Stimulated activated CD4-positive, alpha-beta T cell treated with anti-CD3 and anti-CD28 coated beads, TNF-alpha, amount 100 ng/mL, for 24 hours (primary cell): ENCODE results near the gene POLR3A.

Experiments
- DNase-seq, 3 experiments: peaks; one replicate each; pipeline ENCODE4 v3.0.0-alpha.2; 2020; ENCODE audit warnings: low read depth in 3 of 3

POLR3A gene

DNA sequence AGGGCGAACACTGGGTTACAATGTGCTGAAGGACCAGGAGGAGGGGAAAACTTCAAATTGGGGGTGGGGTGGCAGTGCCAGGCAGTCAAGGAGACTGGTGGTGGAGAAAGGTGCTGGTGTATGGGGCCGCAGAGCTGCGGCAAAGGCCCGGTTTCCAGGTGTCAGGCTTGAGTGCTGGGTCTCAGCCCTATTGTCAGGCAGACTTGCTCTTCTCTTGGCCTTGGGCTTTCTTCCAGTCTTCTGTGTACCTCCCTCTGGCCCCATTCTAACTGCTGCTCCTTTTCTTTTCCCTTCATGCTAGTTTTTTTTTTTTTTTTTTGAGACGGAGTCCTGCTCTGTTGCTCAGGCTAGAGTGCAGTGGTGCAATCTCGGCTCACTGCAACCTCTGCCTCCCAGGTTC, 51.0 kb downstream of the POLR3A start:
- DNase-seq, result no peak

DNA sequence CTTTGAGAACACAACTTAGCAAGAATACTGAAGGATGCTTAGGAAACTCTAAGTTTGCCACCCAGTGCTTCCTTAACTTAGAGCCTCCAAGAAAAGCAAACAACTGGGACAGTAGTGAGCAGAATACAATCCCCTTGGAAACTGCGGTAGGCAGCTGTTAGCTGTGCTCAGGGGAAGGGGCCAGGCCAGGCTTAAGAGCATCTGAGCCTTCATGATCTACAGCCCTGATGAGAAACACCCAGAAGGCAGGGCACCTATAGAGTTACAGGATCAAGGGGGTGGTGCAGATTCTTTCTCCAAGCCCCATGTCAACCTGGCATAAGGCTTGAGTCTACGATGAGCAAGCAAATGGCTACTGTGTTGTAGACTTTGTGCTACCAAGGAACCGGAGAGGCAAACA, 51.4 kb downstream of the POLR3A start:
- no peak for DNase-seq

DNA sequence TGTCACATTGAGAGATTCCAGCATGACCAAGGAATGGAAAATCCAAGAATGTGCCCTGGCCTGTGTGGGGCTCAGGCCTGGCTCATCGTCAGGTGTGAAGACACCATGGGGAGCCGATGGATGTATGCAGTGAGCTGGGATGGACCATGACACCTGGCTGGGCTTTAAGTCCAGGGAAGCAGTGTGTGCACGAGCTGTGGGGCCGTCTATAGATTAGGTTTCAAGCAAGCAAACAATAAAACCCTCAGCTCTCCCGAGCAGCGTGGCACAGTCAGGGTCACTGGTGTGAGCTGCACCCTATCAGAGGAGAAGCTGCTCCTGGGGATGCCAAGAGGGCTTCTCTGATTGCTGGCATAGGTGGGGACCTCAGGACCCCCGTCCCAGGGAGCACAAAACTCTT, 52.3 kb downstream of the POLR3A start:
- no peak for DNase-seq

DNA sequence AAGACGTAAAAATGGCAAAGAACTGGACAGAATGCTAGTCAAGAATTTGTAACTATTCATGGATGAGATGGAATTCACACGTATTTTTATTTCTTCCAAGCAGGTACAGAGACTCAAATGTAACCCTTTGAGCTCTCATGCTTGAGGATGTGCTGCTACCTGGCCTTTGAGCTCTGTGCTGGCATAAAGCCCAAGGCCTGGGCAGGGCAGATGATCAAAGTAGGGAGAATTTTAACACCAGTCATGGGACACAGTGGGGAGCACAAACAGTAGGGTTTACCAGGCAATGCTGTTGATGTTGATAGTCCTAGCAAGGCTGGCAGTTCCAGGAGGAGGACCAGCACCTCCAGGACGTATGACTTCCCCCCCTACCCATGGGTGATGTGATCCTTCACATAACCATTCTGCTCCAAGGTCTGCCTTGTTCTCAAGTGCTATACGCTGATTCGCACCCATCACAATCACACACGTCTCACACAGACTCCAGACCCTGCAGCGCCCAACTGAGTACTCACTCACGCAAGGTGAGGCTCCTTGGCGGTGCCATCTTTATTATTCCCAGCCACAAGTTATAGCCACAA, 54.1 kb downstream of the POLR3A start:
- no peak for DNase-seq

DNA sequence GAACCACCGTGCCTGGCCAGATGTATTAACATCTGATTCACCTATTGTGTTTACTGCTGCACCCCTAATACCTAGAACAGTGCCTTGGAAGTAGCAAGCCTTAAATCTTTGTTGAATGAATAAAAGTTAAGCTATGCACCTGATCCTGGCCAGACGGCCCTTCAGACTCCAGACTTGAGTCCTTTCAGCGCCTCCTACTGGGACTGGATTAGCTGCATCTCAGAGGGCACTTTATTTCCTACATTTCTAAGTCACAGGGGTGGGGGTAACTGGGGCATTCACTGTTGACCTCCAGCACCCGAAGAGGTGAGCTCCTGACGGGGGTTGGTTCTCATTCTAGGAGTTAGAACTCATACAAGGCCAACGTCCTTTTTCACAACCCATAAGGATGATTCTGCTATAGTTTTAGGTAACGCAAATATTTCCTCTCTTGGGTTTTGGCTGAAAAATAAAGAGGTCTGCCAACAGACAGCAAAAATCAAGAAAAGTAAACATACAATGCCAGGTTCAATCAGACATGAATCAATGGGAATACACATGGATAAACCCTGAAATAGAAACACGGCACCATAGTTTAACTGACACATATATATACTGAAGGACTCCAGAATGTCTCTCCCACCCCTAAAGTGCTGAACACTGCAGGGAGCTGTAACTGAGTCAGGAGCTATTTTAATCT, 54.8 kb downstream of the POLR3A start:
- DNase-seq, result no peak

DNA sequence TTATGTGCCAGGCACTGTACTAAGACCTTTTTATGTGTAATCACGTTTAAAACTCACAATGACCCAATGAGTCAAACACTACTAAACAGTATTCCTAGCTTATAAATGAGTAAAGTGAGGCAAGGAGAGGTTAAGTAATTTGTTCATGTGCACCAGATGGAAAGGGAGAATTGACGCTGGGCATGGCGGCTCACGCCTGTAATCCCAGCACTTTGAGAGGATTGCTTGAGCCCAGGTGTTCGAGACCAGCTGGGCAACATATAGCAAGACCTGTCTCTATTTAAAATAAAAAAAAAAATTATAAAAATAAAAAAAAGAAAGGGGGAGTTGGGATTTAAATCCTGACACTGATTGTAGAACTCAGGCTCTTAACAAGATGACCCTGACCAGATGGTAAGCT, 56.0 kb downstream of the POLR3A start:
- DNase-seq, result no peak

DNA sequence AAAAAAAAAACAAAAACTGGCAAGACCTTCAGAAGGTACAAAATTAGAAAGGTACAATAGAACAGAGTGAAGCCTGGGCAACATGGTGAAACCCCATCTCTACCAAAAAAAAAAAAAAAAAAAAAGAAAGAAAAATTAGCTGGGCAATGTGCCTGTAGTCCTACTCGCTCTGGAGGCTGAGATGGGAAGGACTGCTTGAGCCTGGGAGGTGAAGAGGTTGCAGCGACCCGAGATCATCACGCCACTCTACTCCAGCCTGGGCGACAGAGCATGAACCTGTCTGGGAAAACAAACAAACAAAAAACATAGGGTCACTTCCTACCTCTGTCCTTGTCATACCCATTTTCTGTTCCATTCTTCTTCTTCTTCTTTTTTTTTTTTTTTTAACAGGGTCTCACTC, 57.2 kb downstream of the POLR3A start:
- no peak for DNase-seq

DNA sequence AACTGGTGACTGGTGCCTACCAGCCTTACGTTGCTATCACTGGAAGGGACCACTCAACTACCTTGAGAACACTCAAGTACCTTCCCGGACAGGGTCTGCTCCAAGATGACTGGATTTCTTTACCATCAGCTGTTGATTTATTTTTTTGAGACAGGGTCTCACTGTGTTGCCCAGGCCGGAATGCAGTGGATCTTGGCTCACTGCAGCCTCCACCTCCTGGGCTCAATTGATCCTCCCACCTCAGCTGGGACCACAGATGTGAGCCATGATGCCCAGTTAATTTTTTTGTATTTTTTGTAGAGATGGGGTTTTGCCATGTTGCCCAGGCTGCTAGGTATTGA, 57.5 kb downstream of the POLR3A start:
- DNase-seq, result no peak

DNA sequence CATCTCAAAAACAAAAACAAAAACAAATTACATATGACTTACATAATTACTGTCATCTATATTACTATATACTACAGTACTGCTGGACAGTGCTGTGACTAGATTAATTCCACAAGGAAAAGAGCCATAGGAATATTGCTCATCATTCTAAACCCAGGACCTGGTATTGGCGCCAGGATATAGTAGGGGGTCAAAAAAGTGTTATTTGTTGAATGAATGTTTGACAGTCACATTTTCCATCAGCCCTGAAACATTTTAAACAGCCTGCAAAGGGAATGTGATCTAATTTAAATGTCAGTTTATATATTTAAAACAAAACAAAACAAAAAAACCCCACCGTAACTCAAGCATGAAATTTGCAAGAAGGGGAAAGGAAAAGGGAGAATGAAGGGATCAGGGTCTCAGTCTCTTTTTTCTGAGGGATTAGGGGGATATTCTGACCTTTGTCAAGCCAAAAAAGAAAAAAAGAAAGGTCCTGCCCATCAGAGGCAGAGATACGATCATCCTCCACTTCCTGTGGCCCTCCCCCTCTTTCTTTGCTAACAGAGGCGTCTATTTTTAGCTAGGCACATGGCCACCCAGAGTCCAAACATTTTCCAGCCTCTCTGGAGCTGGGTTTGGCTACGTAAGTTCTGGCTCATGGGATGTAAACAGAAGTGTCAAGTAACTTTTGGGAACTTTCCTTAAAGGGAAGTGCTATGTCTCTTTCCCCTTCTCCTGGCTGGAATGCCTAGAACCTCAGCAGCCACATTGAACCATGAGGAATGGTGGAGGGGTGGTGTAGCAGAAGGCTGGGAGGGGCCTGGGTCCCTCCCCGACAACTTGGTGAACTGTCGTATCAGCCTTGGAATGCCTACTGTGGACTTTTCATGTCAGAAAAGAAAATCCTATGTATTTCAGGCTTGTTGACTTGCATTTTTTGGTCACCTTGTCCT, 58.2 kb downstream of the POLR3A start:
- DNase-seq, result no peak

DNA sequence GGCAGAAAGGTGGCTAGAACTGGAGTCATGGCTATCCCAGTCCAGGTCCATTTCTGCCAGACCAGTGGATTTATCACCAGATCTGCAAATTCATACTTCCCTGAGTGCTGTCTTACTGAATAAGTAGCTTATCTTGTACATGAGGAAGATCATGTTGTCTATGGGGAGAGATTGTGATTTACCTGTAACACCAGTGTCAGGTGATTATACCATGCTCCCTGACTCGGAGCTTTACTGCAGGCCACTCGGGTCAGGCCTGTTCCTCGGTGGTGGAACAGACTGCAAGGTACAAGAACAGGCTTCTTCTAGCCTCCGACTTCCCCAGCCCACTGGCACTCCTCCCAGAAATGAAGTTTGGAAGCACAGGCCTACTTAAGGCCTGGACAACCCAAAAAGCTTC, 60.2 kb downstream of the POLR3A start:
- no peak for DNase-seq

DNA sequence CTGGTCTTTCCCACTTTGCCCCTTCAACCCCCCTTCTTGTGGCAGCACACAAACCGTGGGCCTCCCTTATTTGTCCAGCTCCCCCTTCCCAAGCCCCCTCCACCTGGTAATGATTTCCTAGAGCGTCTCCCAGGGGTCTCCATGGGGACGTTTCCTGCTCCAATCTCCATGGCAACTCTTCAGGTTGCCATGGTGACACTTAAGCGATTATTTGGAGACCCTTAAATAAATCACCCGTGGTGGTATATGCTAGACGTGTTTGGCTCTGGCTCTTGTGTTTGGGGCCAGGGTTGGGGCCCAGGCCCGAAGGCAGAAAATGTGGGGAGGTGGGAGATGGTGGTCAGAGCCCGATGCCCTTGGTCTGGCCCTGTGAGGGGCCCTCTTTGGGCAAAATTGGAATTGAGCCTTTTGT, 61.7 kb downstream of the POLR3A start:
- no peak for DNase-seq

DNA sequence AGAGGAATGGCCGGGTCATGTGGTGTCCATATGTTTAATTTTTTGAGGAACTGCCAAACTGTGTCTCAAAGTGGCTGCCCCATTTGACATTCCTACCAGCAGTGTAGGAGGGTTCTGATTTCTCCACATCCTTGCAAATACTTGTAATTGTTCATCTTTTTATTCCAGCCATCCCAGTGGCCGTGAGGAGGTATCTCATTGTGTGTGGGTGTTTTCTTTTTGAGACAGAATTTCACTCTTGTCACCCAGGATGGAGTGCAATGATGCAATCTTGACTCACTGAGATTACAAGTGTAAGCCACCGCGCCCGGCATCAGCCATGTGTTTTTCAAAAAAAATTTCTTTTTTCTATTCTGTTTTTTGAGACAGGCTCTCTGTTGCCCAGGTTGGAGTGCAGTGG, 64.0 kb downstream of the POLR3A start:
- no peak for DNase-seq

DNA sequence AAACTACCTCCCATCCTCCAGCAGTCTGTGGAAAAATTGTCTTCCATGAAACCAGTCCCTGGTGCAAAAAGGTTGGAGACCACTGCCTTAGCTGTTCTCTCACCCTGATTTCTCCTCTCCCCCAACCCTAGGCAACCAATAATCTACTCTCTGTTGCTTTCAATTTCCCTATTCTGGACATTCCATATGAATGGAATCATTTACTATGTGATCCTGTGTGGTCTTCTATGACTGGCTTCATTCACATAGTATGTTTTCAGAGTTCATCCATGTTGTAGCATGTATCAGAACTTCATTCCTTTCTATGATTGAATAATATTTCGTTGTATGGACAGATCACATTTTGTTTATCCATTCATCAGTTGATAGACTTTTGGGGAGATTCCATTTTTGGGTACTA, 64.5 kb downstream of the POLR3A start:
- no peak for DNase-seq

DNA sequence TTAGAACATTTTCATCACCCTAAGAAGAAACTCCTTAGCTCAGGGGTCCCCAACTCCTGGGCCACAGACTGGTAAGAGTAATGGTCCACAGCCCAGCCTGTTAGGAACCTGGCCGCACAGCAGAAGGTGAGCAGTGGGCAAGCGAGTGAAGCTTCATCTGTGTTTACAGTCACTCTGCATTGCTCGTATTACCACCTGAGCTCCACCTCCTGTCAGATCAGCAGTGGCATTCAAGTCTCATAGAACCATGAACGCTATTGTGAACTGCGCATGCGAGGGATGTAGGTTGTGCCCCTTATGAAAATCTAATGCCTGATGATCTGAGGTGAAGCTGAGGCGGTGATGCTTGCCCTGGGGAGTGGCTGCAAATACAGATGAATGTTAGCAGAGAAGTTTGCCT, 65.4 kb downstream of the POLR3A start:
- DNase-seq, result no peak

DNA sequence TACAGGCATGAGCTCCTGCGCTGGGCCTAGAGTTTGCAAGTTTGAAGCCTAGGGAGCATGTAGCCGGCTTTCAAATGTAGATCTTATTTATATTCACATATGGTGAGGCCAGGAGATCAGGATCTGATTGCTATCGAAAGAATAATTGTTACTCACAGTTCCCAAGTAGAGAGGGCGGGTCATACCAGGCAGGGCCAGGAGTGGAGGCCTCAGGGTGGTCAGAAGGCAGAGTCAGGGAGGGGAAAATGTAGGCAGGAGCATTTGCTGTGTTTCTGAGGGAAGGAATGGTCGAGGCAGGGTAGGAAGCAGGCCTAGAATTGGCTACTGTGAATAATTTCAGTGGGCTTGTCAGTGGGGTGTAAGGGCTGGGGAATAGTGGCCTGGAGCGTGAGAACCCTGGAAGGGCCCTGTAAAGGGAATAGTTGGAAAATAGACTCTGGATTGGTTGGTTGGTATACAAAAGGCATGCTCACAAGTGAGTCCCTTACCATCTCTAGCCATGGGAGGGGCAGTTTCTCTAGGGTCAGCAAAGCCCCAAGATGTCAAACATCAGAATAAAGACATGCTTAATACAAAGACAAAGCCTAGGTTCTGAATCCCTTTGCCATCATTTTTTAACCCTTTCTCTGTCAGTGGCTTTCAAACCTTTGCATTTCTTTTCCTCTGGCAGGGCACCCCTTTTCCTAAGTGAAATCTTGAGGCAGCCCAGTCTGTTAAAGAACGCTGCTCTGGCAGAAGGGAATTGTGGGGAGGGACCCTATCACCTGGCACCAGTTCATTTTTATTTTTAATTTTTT, 66.8 kb downstream of the POLR3A start:
- no peak for DNase-seq

DNA sequence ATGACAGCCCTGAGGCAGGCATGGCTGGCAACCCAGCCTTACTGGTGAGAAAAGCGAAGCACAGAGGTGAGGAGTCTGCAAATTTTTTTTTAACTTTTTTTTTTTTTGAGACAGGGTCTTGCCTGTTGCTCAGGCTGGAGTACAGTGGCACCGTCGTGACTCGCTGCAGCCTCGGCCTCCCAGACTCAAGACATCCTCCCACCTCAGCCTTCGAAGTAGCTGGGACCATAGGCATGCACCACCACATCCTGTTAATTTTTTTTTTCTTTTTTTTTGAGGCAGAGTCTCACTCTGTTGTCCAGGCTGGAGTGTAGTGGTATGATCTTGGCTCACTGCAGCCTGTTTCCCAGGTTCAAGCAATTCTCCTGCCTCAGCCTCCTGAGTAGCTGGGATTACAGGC, 67.6 kb downstream of the POLR3A start:
- no peak for DNase-seq

DNA sequence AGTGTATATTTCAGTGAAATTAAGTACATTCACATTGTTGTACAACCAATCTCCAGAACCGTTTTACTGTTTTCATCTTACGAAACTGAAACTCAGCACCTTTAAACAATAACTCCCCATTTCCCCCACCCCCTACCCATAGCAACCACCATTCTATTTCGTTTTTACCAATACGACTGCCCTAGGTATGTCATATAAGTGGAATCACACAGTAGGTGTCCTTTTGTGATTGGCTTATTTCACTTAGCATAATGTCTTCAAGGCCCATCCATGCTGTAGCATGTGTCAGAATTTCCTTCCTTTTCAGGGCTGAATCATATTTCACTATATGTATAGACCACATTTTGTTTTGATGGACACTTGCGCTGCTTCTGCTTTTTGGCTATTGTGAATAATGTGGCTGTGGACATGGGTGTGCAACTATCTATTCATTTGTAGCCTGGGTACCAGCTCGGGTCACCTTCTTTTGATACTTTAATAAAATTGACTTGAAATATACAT, 68.4 kb downstream of the POLR3A start:
- DNase-seq, result no peak

DNA sequence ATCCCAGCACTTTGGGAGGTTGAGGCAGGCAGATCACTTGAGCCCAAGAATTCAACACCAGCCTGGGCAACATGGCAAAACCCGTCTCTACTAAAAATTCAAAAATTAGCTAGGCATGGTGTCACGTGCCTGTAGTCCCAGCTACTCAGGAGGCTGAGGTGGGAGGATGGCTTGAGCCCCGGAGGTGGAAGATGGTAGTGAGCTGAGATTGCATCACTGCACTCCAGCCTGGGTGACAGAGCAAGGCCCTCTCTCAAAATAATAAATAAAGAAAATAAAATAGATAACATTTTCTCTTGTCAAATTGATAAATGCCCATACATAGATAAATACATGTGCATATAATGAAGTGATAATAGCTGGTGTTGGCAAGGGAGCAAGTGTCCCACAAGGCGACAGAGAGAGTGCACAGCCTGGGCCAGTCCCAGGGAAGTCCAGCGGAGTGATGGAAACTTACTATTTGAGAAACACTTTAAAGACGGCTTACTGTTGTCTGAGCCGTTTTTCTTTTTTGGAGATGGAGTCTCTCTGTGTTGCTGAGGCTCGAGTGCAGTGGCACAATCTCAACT, 69.3 kb downstream of the POLR3A start:
- no peak for DNase-seq

DNA sequence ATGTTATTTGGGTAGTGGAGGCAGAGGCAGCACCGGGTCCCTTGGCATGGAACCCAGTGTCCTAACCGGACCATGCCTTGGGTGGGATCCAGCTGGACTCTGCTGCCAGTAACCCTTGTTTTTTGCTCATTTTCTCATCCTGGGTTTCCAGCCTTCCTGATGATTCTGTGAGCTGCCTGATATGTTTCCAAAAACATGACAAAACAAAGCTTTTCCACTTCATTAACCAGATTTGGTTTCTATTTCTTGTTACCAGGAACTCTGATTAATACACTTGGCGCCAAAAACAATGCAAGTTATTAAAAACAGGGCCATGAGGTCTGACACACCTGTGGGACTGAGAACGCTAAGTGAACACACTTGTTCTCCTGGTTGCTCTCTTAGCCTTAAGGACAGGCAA, 69.9 kb downstream of the POLR3A start:
- no peak for DNase-seq

DNA sequence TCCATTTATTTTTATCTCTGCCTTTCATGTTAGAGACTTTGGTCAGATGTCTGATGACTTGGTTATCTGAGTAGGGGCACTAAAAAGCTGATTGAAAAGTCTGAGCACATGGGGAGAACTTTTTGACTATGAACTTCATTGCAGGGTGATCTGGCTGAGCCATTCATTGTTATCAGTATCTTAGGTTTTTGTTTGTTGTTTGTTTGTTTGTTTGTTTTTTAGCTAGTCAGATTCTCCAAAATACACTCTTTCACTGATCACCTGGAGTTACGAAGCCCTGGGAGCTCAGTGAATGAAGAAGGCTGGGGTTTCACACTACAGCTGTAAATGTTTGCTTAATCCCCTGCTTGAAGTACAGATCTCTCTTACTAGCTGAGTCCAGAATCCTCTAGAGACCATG, 74.2 kb downstream of the POLR3A start:
- DNase-seq, result no peak

DNA sequence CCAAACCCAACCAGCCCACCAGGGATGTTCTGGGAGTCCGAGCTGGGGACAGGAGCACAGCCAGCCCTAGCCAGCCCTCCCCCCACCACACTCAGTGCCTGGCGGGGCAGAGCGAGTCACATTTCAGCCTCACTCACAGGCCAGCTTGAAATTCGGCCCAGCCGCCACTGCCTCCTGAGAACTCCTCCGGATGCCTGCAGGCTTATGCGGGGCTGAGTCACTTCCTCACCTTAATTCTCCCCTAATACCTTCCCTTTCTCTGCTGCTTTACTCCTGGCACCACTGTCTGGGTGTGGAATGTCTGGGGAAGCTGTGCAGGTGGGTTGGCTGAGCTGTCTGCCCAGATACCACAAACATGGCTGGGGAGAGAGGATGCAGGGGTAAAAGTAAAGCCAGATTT, 80.1 kb downstream of the POLR3A start:
- no peak for DNase-seq

DNA sequence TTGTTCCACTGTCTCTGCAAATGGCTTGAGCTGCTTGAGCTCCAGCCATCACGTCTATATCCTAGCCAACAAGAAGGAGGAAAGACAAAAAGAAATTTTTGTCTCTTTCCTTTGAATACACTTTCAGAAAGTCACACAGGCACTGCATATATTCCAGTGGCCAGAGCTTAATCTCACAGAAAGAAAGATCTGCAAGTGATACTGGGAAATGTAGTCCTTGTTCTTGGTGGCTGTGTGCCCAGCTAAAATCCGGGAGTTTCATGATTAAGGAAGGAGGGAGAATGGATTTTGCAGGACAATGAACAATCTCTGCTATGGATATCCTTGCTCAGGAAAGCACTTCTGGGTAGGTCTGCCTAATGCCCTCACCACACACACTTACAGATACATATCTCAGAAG, 83.2 kb downstream of the POLR3A start:
- DNase-seq, result no peak
